Astrocyte (in vitro differentiated cells and primary cell): ENCODE measurements around the gene FGD5. TPM values are rescaled to one million over a fixed set of nuclear protein-coding genes. Genes with fewer than 3 reads are reported as not detected.

ENCODE experiments used
- DNase-seq: peaks from one replicate; pipeline ENCODE4 v3.0.0-alpha.2; 2010; ENCODE audit warnings: low read depth
- FAIRE-seq: peaks from 2 replicates; lab custom pipeline; 2011; peaks lifted over from hg19 to GRCh38; lab: Jason Lieb, UNC
- H2AFZ ChIP-seq: 2 replicates; pipeline ENCODE4 v1.6.0; 2012; ENCODE audit warnings: low read depth, low read length, inconsistent platforms
- H3K27ac ChIP-seq: 2 replicates; pipeline ENCODE4 v1.5.1; 2011; ENCODE audit warnings: low read depth, low read length, inconsistent platforms
- H3K27me3 ChIP-seq: 2 replicates; pipeline ENCODE4 v1.6.0; 2011; ENCODE audit warnings: low read length, inconsistent platforms; ENCODE audit not compliant: insufficient read depth
- H3K36me3 ChIP-seq: 2 replicates; pipeline ENCODE4 v1.5.1; 2011; ENCODE audit warnings: low read length, inconsistent platforms; ENCODE audit not compliant: insufficient read depth
- H3K4me1 ChIP-seq: 2 replicates; pipeline ENCODE4 v1.5.1; 2011; ENCODE audit warnings: low read length, inconsistent platforms; ENCODE audit not compliant: insufficient read depth
- H3K4me2 ChIP-seq: 2 replicates; pipeline ENCODE4 v1.6.0; 2012; ENCODE audit warnings: low read length, inconsistent platforms
- H3K4me3 ChIP-seq: 2 replicates; pipeline ENCODE4 v1.5.1; 2011; ENCODE audit warnings: low read depth, mild to moderate bottlenecking, low read length, inconsistent platforms; ENCODE audit not compliant: insufficient read depth
- H3K79me2 ChIP-seq: 2 replicates; pipeline ENCODE4 v1.6.0; 2012; ENCODE audit warnings: mild to moderate bottlenecking, low read length, inconsistent platforms; ENCODE audit not compliant: insufficient read depth
- H3K9ac ChIP-seq: 2 replicates; pipeline ENCODE4 v1.6.0; 2012; ENCODE audit warnings: mild to moderate bottlenecking, low read length, inconsistent platforms
- H3K9me3 ChIP-seq: 2 replicates; pipeline ENCODE4 v1.5.1; 2012; ENCODE audit warnings: low read depth, mild to moderate bottlenecking, low read length, inconsistent platforms; ENCODE audit not compliant: insufficient read depth
- H4K20me1 ChIP-seq: 2 replicates; pipeline ENCODE4 v1.6.0; 2012; ENCODE audit warnings: low read length, inconsistent platforms; ENCODE audit not compliant: insufficient read depth
- H3K27ac Mint-ChIP-seq: one replicate; pipeline ENCODE4 v1.8.0; 2021; ENCODE audit warnings: mild to moderate bottlenecking, mixed read lengths; ENCODE audit not compliant: unreplicated experiment
- H3K27me3 Mint-ChIP-seq: one replicate; pipeline ENCODE4 v1.8.0; 2021; ENCODE audit warnings: low read depth, mixed read lengths; ENCODE audit not compliant: unreplicated experiment
- H3K36me3 Mint-ChIP-seq: one replicate; pipeline ENCODE4 v1.8.0; 2021; ENCODE audit warnings: low read depth, mixed read lengths; ENCODE audit not compliant: unreplicated experiment
- H3K4me1 Mint-ChIP-seq: one replicate; pipeline ENCODE4 v1.8.0; 2021; ENCODE audit warnings: low read depth, mixed read lengths; ENCODE audit not compliant: unreplicated experiment
- H3K4me3 Mint-ChIP-seq: one replicate; pipeline ENCODE4 v1.8.0; 2021; ENCODE audit warnings: mild to moderate bottlenecking, moderate library complexity, mixed read lengths; ENCODE audit not compliant: unreplicated experiment
- H3K9me3 Mint-ChIP-seq: one replicate; pipeline ENCODE4 v1.8.0; 2021; ENCODE audit warnings: mild to moderate bottlenecking, mixed read lengths; ENCODE audit not compliant: unreplicated experiment
- CTCF ChIP-seq: IDR thresholded peaks from 2 replicates; pipeline ENCODE4 v1.5.1; 2011; ENCODE audit warnings: low read depth, mild to moderate bottlenecking, inconsistent platforms, low read length, moderate library complexity; ENCODE audit not compliant: insufficient read depth
- EZH2 ChIP-seq: IDR thresholded peaks from 2 replicates; pipeline ENCODE4 v1.6.1; 2012; ENCODE audit warnings: mild to moderate bottlenecking, low read length, inconsistent platforms; ENCODE audit not compliant: insufficient read depth
- total RNA-seq: library from RNA; stranded (reverse); gene quantifications from 2 replicates; pipeline ENCODE4 v1.2.1, GENCODE V29; 2021

Gene FGD5
- total RNA-seq, 1 donor from 2014 or later: 2.0 TPM

- H3K27me3 ChIP-seq: peaks cover 7% of the 10 kb centered on the region
- H3K9me3 ChIP-seq: no peaks in the 10 kb centered on the region
- H3K4me1 Mint-ChIP-seq: peaks cover 3% of the 10 kb centered on the region
- no peaks in the 10 kb centered on the region for H4K20me1 ChIP-seq
- H3K79me2 ChIP-seq: no peaks in the 10 kb centered on the region
- TF ChIP-seq CTCF (no peak), EZH2 (no peak)
- no peak overlapping the region for H3K27ac ChIP-seq
- no peaks in the 10 kb centered on the region for H3K36me3 Mint-ChIP-seq
- H3K4me1 ChIP-seq: no peaks in the 10 kb centered on the region
- H3K27ac Mint-ChIP-seq: no peak overlapping the region
- no peak for DNase-seq
- no peaks in the 10 kb centered on the region for H3K36me3 ChIP-seq
- H3K4me3 Mint-ChIP-seq: no peak overlapping the region
- no peak overlapping the region for H2AFZ ChIP-seq
- no peak for FAIRE-seq
- no peak overlapping the region for H3K4me2 ChIP-seq
- peaks cover 15% of the 10 kb centered on the region for H3K27me3 Mint-ChIP-seq
- no peak overlapping the region for H3K9ac ChIP-seq
- peaks cover 4% of the 10 kb centered on the region for H3K9me3 Mint-ChIP-seq
- H3K4me3 ChIP-seq: no peak overlapping the region
These were observed 34.6 kb downstream of the FGD5 start for GRCh38 chr3:14853271-14853951.

GRCh38 chr3:14857506-14857905, 38.7 kb downstream of the FGD5 start:
- H3K9me3 ChIP-seq: no peaks in the 10 kb centered on the region
- FAIRE-seq: no peak
- DNase-seq: no peak

More at GRCh38 chr3:14857506-14857905, 38.7 kb downstream of the FGD5 start:
- peaks cover 4% of the 10 kb centered on the region for H3K9me3 Mint-ChIP-seq
- no peak overlapping the region for H3K9ac ChIP-seq
- H3K79me2 ChIP-seq: no peaks in the 10 kb centered on the region
- TF ChIP-seq CTCF (no peak), EZH2 (no peak)
- no peak overlapping the region for H3K4me3 Mint-ChIP-seq
- H4K20me1 ChIP-seq: no peaks in the 10 kb centered on the region
- no peak overlapping the region for H2AFZ ChIP-seq
- no peaks in the 10 kb centered on the region for H3K4me1 ChIP-seq
- no peak overlapping the region for H3K4me3 ChIP-seq
- no peaks in the 10 kb centered on the region for H3K36me3 Mint-ChIP-seq
- H3K27me3 ChIP-seq: peaks cover 3% of the 10 kb centered on the region
- H3K4me2 ChIP-seq: no peak overlapping the region
- no peaks in the 10 kb centered on the region for H3K4me1 Mint-ChIP-seq
- H3K27ac ChIP-seq: no peak overlapping the region
- H3K36me3 ChIP-seq: no peaks in the 10 kb centered on the region
- no peak overlapping the region for H3K27ac Mint-ChIP-seq
- peaks cover 26% of the 10 kb centered on the region for H3K27me3 Mint-ChIP-seq
